Endothelial cell of umbilical vein (primary cell): ENCODE data around the gene MAFF. TPM values are rescaled to one million over a fixed set of nuclear protein-coding genes. Genes with fewer than 3 reads are reported as not detected.

Experiments used
- BruUV-seq: library from RNA; stranded (reverse); fragments of 400-500 nt; replicated peaks from 2 replicates; lab custom pipeline; 2021; lab: Mats Ljungman, UMichigan
- CTCF ChIA-PET: fragments of 300-600, 350-600 bp; sonication (Branson Sonifier 250); formaldehyde crosslinking; loops from one replicate; lab custom pipeline; 2021; ENCODE audit warnings: antibody characterized with exemption, inconsistent platforms; lab: Charles Lee
- POLR2A ChIA-PET: fragments of 300-600, 350-600 bp; sonication (Branson Sonifier 250); formaldehyde crosslinking; loops from one replicate; lab custom pipeline; 2021; ENCODE audit warnings: antibody characterized with exemption, inconsistent platforms; lab: Charles Lee
- DNase-seq: peaks from one replicate; pipeline ENCODE4 v3.0.0-alpha.2; 2011; ENCODE audit warnings: low read depth, low spot score
- FAIRE-seq: peaks from 2 replicates; lab custom pipeline; 2011; peaks lifted over from hg19 to GRCh38; lab: Jason Lieb, UNC
- H2AFZ ChIP-seq: 2 replicates; pipeline ENCODE4 v1.6.0; 2012; ENCODE audit warnings: low read depth, low read length, control low read depth, inconsistent platforms
- H3K27ac ChIP-seq: 2 replicates; pipeline ENCODE4 v1.5.1; 2011; ENCODE audit warnings: low read depth, mild to moderate bottlenecking, control low read depth, low read length, moderate library complexity; ENCODE audit not compliant: insufficient read depth
- H3K27me3 ChIP-seq, 2 experiments: 2 replicates each; pipeline versions ENCODE4 v1.6.0 to v1.6.1; 2011; ENCODE audit warnings: low read length in 2 of 2, mixed read lengths in 1 of 2; ENCODE audit not compliant: control insufficient read depth in 2 of 2, insufficient read depth in 2 of 2
- H3K36me3 ChIP-seq, 2 experiments: 2 replicates in 1 of 2; 3 replicates in 1 of 2; pipeline ENCODE4 v1.5.1; 2011; ENCODE audit warnings: low read length in 2 of 2, mild to moderate bottlenecking in 1 of 2, moderate library complexity in 1 of 2; ENCODE audit not compliant: control insufficient read depth in 2 of 2, insufficient read depth in 2 of 2; ENCODE audit errors: extremely low read depth in 1 of 2
- H3K4me1 ChIP-seq: 3 replicates; pipeline ENCODE4 v1.5.1; 2011; ENCODE audit warnings: mild to moderate bottlenecking, low read length; ENCODE audit not compliant: control insufficient read depth, insufficient read depth; ENCODE audit errors: extremely low read depth
- H3K4me2 ChIP-seq: 2 replicates; pipeline ENCODE4 v1.6.1; 2011; ENCODE audit warnings: low read length, control low read depth, mixed read lengths; ENCODE audit not compliant: insufficient read depth
- H3K4me3 ChIP-seq, 3 experiments: fragments of 200-600 bp in 1 of 3; sonication (generic), shearing (Covaris generic) in 1 of 3; replicated peaks in 1 of 3; 2 replicates each; pipeline ENCODE4 v1.5.1; 2011 to 2016; ENCODE audit warnings: control low read depth in 3 of 3, low read length in 3 of 3, mild to moderate bottlenecking in 2 of 3, inconsistent platforms in 1 of 3, low read depth in 1 of 3, moderate library complexity in 1 of 3; ENCODE audit not compliant: insufficient read depth in 1 of 3
- H3K79me2 ChIP-seq: 2 replicates; pipeline ENCODE4 v1.6.0; 2012; ENCODE audit warnings: low read length, inconsistent platforms; ENCODE audit not compliant: control insufficient read depth, insufficient read depth
- H3K9ac ChIP-seq: replicated peaks from 2 replicates; pipeline ENCODE3; 2011; ENCODE audit warnings: low read length, control low read depth; ENCODE audit not compliant: insufficient read depth; ENCODE audit errors: extremely low read depth
- H3K9me1 ChIP-seq: replicated peaks from 3 replicates; pipeline ENCODE4 v1.6.0; 2011; ENCODE audit warnings: mild to moderate bottlenecking, low read length; ENCODE audit not compliant: control insufficient read depth, insufficient read depth; ENCODE audit errors: extremely low read depth
- H3K9me3 ChIP-seq: replicated peaks from 2 replicates; pipeline ENCODE4 v1.5.1; 2012; ENCODE audit warnings: low read length, inconsistent platforms; ENCODE audit not compliant: control insufficient read depth, insufficient read depth
- H4K20me1 ChIP-seq: replicated peaks from 2 replicates; pipeline ENCODE3; 2011; ENCODE audit warnings: mild to moderate bottlenecking, low read length; ENCODE audit not compliant: control insufficient read depth, insufficient read depth; ENCODE audit errors: extremely low read depth
- EZH2 ChIP-seq: IDR thresholded peaks from 2 replicates; pipeline ENCODE4 v1.6.1; 2012; ENCODE audit warnings: borderline replicate concordance, low read depth, mild to moderate bottlenecking, moderate library complexity, low read length, inconsistent platforms; ENCODE audit not compliant: severe bottlenecking
- FOS ChIP-seq: IDR thresholded peaks from 2 replicates; pipeline ENCODE4 v1.6.1; 2011; ENCODE audit warnings: mild to moderate bottlenecking, low read length, moderate library complexity, borderline replicate concordance; ENCODE audit not compliant: insufficient read depth
- POLR2A ChIP-seq: IDR thresholded peaks from 2 replicates; pipeline ENCODE4 v1.6.1; 2012; ENCODE audit warnings: low read depth, mild to moderate bottlenecking, control low read depth, low read length
- POLR2AphosphoS5 ChIP-seq: IDR thresholded peaks from 2 replicates; pipeline ENCODE4 v1.6.1; 2012; ENCODE audit warnings: low read depth, mild to moderate bottlenecking, control low read depth, low read length, moderate library complexity; ENCODE audit not compliant: insufficient read depth
- dilution Hi-C: fragments of 300-500 bp; cut with MboI; formaldehyde crosslinking; loops from one replicate; pipeline ENCODE4 v1.15.0; 2019; ENCODE audit warnings: low sequenced_read_pairs; ENCODE audit not compliant: extremely low pct_ligation_motif_present
- intact Hi-C: fragments of 100-400 bp; cut with micrococcal nuclease; formaldehyde crosslinking; loops from one replicate; pipeline ENCODE4 v1.10.0; 2022
- polyA plus RNA-seq, 4 experiments: library from polyadenylated mRNA; depleted of rRNA in 3 of 4; stranded (reverse) in 3 of 4; unstranded in 1 of 4; fragments of >200 nt; gene quantifications; 2 replicates each; pipeline versions ENCODE4 v1.2.1 to v1.2.3, GENCODE V29; 2011 to 2012; ENCODE audit warnings: missing spikeins in 1 of 4
- total RNA-seq: library from RNA; stranded (reverse); gene quantifications from 2 replicates; pipeline ENCODE4 v1.2.3, GENCODE V29; 2021
- TF ChIP-seq, protein P1 (sequence below): IDR thresholded peaks from 2 replicates; pipeline ENCODE4 v1.6.1; 2011; ENCODE audit not compliant: insufficient read depth, insufficient read length
- TF ChIP-seq, protein P2 (sequence below), 2 donors: IDR thresholded peaks; 1 replicate in 1 of 2; 2 replicates in 1 of 2; pipeline ENCODE4 v1.5.1; 2011; ENCODE audit warnings: low read length in 2 of 2, mild to moderate bottlenecking in 2 of 2, moderate library complexity in 2 of 2, control low read depth in 1 of 2, inconsistent platforms in 1 of 2, low read depth in 1 of 2; ENCODE audit not compliant: insufficient read depth in 1 of 2; ENCODE audit errors: extremely low read depth in 1 of 2

The MAFF gene
- total and polyA plus RNA-seq, 2 donors (not counting 3 experiments of a cell fraction or from before 2014, with no cell fraction given) = 29.0 to 61.2 TPM

DNA sequence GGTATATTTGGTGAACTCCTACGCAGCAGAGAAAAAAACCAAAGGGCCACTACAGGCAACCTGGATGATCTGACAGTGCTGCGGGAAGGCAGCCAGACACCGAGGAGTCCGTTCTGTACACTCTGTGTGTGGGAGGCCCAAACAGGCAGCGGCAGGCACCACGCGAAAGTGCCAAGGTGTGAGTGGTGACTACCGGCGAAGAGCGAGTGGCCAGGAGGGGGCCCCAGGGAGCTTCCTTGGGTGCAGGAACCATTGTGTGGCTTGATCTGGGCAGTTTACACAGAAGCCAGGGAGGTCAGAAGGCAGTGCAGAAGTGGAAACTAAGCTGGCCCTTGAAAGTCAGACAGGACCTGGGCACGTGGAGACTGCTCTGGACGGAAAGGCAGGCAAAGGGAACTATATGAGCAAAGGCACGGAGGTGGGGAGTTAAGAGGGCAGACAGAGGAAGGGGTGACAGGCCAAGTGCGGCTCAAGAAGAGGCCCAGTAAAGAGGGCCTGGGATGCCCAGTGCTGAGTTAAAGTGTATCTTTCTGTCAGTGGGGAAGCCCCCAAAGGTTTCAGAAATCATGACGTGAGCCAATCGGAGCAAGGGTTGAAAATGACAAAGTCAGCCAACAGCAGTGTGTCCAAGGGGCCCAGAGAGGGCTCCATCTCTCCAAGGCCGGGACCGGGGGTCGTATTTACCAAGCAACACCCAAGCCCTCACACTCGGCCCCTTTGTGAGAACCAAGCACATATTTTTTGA lies 60.4 kb downstream of the MAFF start:
- intact Hi-C loops (loop anchor here (1.0 kb wide), 1 partner anchor 91 kb away; no protein-coding TSS in a partner anchor), dilution Hi-C loops (no loop called here)
- H3K27ac ChIP-seq = no peak overlapping the region
- no peak overlapping the region for H3K9ac ChIP-seq
- H3K9me1 ChIP-seq = no peaks in the 10 kb centered on the region
- BruUV-seq = no TSS peak
- H3K27me3 ChIP-seq = no peaks in the 10 kb centered on the region
- TF ChIP-seq POLR2A (no peak), FOS (no peak), EZH2 (no peak), POLR2AphosphoS5 (no peak)
- TF ChIP-seq, protein P1, sequence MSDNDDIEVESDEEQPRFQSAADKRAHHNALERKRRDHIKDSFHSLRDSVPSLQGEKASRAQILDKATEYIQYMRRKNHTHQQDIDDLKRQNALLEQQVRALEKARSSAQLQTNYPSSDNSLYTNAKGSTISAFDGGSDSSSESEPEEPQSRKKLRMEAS = no peak
- TF ChIP-seq, protein P2, sequence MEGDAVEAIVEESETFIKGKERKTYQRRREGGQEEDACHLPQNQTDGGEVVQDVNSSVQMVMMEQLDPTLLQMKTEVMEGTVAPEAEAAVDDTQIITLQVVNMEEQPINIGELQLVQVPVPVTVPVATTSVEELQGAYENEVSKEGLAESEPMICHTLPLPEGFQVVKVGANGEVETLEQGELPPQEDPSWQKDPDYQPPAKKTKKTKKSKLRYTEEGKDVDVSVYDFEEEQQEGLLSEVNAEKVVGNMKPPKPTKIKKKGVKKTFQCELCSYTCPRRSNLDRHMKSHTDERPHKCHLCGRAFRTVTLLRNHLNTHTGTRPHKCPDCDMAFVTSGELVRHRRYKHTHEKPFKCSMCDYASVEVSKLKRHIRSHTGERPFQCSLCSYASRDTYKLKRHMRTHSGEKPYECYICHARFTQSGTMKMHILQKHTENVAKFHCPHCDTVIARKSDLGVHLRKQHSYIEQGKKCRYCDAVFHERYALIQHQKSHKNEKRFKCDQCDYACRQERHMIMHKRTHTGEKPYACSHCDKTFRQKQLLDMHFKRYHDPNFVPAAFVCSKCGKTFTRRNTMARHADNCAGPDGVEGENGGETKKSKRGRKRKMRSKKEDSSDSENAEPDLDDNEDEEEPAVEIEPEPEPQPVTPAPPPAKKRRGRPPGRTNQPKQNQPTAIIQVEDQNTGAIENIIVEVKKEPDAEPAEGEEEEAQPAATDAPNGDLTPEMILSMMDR (IDR thresholded peaks at IDR 0.05; ENCODE audit: extremely low read depth in 1 of 2, insufficient read depth in 1 of 2, low read depth in 1 of 2, low read length in 2 of 2) = peak; percentile 52 to 71
- POLR2A ChIA-PET = no interaction called here
- H4K20me1 ChIP-seq = no peaks in the 10 kb centered on the region
- peak; percentile 40 for FAIRE-seq
- peaks cover 21% of the 10 kb centered on the region for H3K4me1 ChIP-seq
- H3K9me3 ChIP-seq = no peaks in the 10 kb centered on the region
- H3K36me3 ChIP-seq = peaks cover 0 to 5% of the 10 kb centered on the region in 2 experiments
- H3K79me2 ChIP-seq = peaks cover 79% of the 10 kb centered on the region
- peak; percentile 29 for DNase-seq
- CTCF ChIA-PET = interaction anchor here (0.6 to 1.8 kb wide), 12 partner anchors 9 to 210 kb away, joined by 3 to 10 read pairs (median 4); partner anchors contain the start of gene TMEM184B
- no peak overlapping the region for H3K4me3 ChIP-seq
- no peak overlapping the region for H2AFZ ChIP-seq
- no peak overlapping the region for H3K4me2 ChIP-seq
